HG02678 (cell line): ENCODE data around the gene FAM50B.

Experiments used
- ATAC-seq: cut with Tn5 transposase; IDR thresholded peaks from one replicate; pipeline ENCODE4 v1.9.1; 2021; ENCODE audit warnings: mild to moderate bottlenecking, moderate library complexity; ENCODE audit not compliant: unreplicated experiment

The FAM50B gene, protein sequence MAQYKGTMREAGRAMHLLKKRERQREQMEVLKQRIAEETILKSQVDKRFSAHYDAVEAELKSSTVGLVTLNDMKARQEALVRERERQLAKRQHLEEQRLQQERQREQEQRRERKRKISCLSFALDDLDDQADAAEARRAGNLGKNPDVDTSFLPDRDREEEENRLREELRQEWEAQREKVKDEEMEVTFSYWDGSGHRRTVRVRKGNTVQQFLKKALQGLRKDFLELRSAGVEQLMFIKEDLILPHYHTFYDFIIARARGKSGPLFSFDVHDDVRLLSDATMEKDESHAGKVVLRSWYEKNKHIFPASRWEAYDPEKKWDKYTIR

DNA sequence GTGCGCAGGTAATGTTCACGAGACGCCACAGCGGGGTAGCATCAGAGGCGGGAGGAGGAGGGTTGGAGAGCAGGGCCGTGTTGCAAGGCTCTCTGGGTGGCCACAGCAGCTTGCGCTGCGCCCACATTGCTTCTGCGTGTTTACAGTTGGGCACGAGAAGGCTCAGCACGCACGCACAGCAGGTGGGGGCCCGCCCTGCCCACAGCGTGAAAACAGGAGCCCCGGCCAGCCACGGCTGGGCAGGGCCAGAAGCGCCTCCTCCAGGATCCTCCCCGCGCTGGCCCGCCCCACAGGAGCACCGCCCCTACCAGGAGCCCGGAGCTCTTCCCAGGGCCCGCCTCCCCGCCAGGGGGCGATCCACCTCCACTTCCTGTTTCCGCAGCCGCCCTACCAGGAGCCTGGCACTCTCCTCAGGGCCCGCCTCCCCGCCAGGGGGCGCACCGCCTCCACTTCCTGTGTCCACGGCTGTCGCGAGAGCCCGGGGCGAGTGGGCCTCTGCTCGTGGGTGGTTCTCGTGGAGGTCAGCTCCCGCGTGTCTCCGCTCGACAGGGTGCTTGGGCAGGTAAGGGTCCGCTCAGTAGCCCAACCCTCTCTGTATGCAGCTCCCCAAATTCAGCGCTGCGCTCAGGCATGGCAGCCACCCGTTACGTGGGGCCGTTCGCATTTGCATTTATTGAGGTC, at the start of gene FAM50B:
Gene FAM50B, plus strand, starts transcription at position 449 of the 681 bp plus-strand sequence. CDS start 439 bp downstream, outside the sequence.
- peak; percentile 96 for ATAC-seq

- no peak for ATAC-seq
Observed at GRCh38 chr6:3799719-3800118, 49.5 kb upstream of the FAM50B start.

DNA sequence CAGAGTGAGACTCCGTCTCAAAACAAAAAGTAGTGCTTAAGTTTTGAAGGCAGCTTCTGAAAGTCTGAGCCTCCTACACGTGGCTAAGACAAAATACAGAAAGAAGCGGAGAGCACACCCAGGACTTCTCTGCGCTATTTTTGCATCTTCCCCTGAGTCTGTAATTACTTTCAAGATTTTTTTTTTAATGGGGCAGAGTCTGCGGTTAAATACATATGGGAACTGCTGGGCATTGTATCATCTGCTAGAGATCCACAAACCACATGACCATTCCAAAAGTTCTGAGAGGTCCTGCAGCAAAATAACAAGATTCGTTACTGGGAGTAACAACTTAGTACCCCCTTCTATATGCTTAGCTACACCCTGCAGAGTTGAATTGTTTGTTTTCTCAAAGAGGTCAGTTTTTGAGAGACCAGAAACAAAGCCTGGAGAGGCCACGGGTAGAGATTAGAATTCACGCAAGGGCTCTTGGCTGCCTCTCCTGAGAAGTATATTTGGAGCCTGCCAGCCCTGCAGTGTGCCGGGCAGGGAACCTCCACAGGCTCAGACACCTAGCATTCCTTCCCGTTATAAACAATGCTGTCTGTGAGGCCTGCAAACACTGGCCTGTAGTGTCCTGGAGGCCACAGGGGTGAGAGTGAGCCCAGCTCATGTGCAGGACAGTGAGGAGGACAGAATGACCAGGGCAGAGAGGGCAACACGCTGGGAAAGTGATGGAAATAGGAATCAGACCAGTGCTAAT, 48.2 kb upstream of the FAM50B start:
- no peak for ATAC-seq

- peak; percentile 50 for ATAC-seq
Observed at GRCh38 chr6:3801960-3802359, 47.2 kb upstream of the FAM50B start.

DNA sequence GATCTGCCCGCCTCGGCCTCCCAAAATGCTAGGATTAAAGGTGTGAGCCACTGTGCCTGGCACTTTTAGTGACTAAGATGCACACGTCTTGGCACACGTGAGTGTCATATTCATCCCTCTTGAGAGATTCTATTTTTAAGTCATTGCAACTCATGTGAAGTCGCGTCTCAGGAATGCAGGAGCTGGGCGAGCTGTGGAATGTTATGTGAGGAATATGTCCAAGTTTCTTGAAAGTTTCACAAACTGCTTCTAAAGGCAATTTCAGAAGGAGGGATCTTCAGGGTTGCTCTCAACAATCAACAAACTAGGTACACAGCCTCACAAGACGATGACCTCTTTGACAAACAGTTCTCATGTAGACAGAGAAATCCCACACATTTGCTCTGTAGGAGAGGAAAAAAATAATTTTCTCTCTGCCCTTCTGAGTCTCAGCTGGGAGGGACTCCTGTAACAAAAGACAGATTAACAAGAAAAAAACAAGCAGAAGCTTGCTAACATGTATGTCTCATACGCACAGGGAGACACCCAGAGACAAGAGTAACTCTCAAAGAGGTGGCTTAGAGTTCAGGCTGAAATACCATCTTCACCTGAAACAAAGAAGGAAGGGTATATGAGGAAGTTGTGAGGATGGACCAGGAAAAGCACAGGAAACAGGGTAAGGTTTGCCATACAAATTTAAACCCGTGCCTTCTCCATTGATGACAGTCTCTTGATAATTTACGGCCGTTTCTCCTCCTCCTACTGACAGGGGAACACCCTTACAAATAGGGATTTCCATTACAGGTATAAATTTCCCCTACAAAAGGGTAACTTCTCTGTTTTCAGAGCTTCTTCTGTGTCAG, 45.3 kb upstream of the FAM50B start:
- ATAC-seq = no peak

GRCh38 chr6:3804964-3805363, 44.2 kb upstream of the FAM50B start:
- no peak for ATAC-seq

- no peak for ATAC-seq
Observed at GRCh38 chr6:3805448-3806123, 43.6 kb upstream of the FAM50B start.

GRCh38 chr6:3806169-3806922, 42.8 kb upstream of the FAM50B start:
- ATAC-seq = no peak

GRCh38 chr6:3808199-3808598, 41.0 kb upstream of the FAM50B start:
- ATAC-seq = no peak

- ATAC-seq = no peak
Observed at GRCh38 chr6:3808759-3809514, 40.2 kb upstream of the FAM50B start.

GRCh38 chr6:3809515-3809891, 39.7 kb upstream of the FAM50B start:
- ATAC-seq = no peak

- ATAC-seq = no peak
Observed at GRCh38 chr6:3809982-3810381, 39.2 kb upstream of the FAM50B start.

GRCh38 chr6:3811191-3811590, 38.0 kb upstream of the FAM50B start:
- no peak for ATAC-seq

DNA sequence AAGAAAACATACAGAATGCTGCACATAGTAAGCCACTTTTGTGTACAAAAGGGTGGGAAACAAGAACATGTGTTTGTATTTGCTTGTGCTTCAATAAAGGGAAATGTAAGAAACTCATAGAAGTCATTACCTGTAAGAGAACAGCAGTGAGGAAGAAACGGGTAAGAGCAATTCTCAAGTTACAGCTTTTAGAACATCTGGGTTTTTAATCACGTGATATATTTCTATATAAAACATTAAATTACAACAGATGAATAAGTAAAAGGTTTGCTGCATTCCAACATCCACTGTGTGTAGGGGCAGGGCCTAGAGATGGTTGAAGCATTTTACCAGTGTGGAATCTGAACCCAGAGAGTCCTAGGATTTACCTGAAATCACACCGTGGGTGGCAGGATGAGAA, 36.6 kb upstream of the FAM50B start:
- ATAC-seq = no peak

GRCh38 chr6:3813150-3813780, 35.9 kb upstream of the FAM50B start:
- no peak for ATAC-seq

DNA sequence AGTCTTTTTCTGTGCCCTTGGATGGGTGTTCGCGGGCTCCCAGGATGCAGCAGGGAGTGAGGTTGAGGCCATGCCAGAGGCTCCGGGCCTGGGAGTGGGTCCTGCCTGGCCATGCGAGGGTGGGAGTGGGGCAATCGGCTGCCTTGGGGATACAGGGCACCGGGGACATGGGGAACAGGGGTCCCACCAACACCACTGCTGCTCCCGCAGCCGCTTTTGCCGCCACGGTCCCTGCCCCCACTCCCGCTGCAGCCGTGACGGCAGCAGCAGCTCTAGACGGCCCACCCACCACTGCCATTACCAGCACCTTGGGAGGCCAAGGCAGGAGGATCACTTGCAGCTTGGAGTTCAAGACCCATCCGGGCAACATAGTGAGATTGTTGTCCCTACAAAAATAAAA, 35.3 kb upstream of the FAM50B start:
- ATAC-seq = no peak

- ATAC-seq = no peak
Observed at GRCh38 chr6:3814539-3814938, 34.6 kb upstream of the FAM50B start.

DNA sequence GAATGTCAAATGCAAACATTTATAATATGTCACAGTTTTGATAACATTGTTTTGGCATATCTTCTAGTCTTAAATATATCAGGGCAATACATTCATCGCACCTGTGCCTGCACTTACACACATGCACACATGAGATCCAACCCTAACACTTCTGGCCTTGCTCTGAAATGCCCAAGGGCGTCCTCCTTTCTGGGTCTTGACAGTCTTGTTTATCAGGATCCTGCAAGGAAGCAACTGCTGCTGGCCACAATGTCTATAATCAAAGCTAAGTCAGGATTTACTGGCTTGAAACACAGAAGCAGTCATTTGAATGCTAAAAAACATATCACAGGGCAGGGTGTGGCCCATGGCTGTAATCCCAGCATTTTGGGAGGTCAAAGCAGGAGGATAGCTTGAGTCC, 32.9 kb upstream of the FAM50B start:
- ATAC-seq = no peak
